ENCODE measurements around the gene CCDC34. TPM values are rescaled to one million over a fixed set of nuclear protein-coding genes. Genes with fewer than 3 reads are reported as not detected.

Gene CCDC34
- total and polyA plus RNA-seq, 2 of the 8 experiments (the other 6 are each of a cell fraction or from before 2014, with no cell fraction given): 7.7 to 24.3 TPM

DNA sequence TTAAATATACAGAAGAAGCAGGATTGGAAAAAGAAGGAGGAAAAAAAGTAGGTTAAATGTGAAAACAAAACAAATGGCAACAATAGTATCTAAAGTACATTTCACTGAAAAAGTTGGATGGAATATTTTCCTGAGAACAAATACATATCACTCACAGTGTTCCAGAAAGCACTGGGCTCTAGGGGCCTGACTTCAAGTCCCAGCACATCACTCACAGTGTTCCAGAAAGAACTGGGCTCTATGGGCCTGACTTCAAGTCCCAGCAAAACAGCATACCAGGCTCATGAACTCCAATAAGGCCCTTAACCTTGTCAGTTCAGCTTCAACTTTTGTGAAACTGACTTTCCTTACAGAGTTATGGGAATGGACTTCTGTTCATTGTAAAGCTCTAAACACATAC lies 46.0 kb upstream of the CCDC34 start:
- Histone ChIP-seq H2BK15ac (ENCODE audit: low read length) (no peak overlapping the region), H2BK12ac (ENCODE audit: low read depth, low read length) (no peak overlapping the region), H3K9ac (replicated peaks in 1 of 4; ENCODE audit: extremely low read depth in 1 of 4, low read depth in 3 of 4, low read length in 3 of 4) (no peak overlapping the region), H3K4ac (replicated peaks; ENCODE audit: insufficient read length, low read depth, low read length) (no peak overlapping the region), H3K9me3 (ENCODE audit: insufficient read depth in 2 of 2, low read depth in 1 of 2, low read length in 1 of 2) (no peaks in the 10 kb centered on the region), H3K14ac (ENCODE audit: insufficient read length) (no peak overlapping the region), H2AK5ac (ENCODE audit: low read depth, low read length) (no peak overlapping the region), H3K79me2 (ENCODE audit: control insufficient read depth in 1 of 2, insufficient read depth in 2 of 2, low read length in 2 of 2) (peaks cover 0 to 60% of the 10 kb centered on the region in 2 experiments; a peak in 3 of 4 replicates), H3K23ac (ENCODE audit: insufficient read length) (no peak overlapping the region), H3K4me3 (ENCODE audit: extremely low read depth in 1 of 4, insufficient read depth in 2 of 4, low read depth in 3 of 4, low read length in 4 of 4) (no peak overlapping the region), H3K4me2 (ENCODE audit: insufficient read depth in 1 of 2, low read depth in 2 of 2, low read length in 2 of 2) (no peak overlapping the region), H3K18ac (ENCODE audit: extremely low read depth, low read length) (no peak overlapping the region), H2BK120ac (replicated peaks; ENCODE audit: low read depth, low read length) (no peak overlapping the region), H2BK20ac (ENCODE audit: low read length) (no peak overlapping the region), H2BK5ac (ENCODE audit: low read depth, low read length) (no peak overlapping the region), H3K4me1 (replicated peaks in 1 of 4; ENCODE audit: control insufficient read depth in 3 of 4, insufficient read depth in 4 of 4, low read length in 3 of 4) (peaks cover 0 to 2% (median 0%) of the 10 kb centered on the region in 4 experiments; a peak in 1 of 7 replicates), H3K79me1 (ENCODE audit: low read depth, low read length) (peaks cover 3% of the 10 kb centered on the region; the same call in 1 of the 2 replicates), H3K36me3 (ENCODE audit: control insufficient read depth in 2 of 4, insufficient read depth in 4 of 4, low read length in 3 of 4) (peaks cover 0 to 38% (median 1%) of the 10 kb centered on the region in 4 experiments; a peak in 2 of 8 replicates), H4K20me1 (replicated peaks in 1 of 2; ENCODE audit: control insufficient read depth in 1 of 2, insufficient read depth in 2 of 2, low read length in 2 of 2) (peaks cover 6 to 7% of the 10 kb centered on the region in 2 experiments), H3K27ac (ENCODE audit: low read depth, low read length) (no peak overlapping the region), H4K5ac (ENCODE audit: insufficient read length, low read depth, low read length) (no peak overlapping the region), H4K8ac (ENCODE audit: extremely low read depth, insufficient read depth, low read length) (no peak overlapping the region), H3K27me3 (replicated peaks in 1 of 4; ENCODE audit: control insufficient read depth in 3 of 4, extremely low read depth in 1 of 4, insufficient read depth in 3 of 4, low read length in 3 of 4) (no peaks in the 10 kb centered on the region), H4K91ac (replicated peaks; ENCODE audit: insufficient read length, low read length) (no peak overlapping the region), H2AFZ (ENCODE audit: low read length) (no peak overlapping the region), H3K23me2 (ENCODE audit: low read depth, low read length) (no peaks in the 10 kb centered on the region), H3K56ac (replicated peaks; ENCODE audit: insufficient read length, low read depth, low read length) (no peak overlapping the region)
- FAIRE-seq: no peak
- POLR2A ChIA-PET (ENCODE audit: partially characterized antibody): no interaction called here
- CTCF ChIA-PET (ENCODE audit: partially characterized antibody): no interaction called here
- no peak for DNase-seq (ENCODE audit: low read depth in 1 of 2, low spot score in 2 of 2)
- TF ChIP-seq SIRT6 (IDR thresholded peaks at IDR 0.05; ENCODE audit: low read length): no peak
- no peak for TF ChIP-seq YY1 (IDR thresholded peaks at IDR 0.05; ENCODE audit: low read depth, low read length)
- TF ChIP-seq TBP (IDR thresholded peaks at IDR 0.05; ENCODE audit: low read depth, low read length): no peak
- TF ChIP-seq ASH2L (IDR thresholded peaks at IDR 0.05; ENCODE audit: low read length): no peak
- TF ChIP-seq TCF12 (IDR thresholded peaks at IDR 0.05; ENCODE audit: low read depth, low read length): no peak
- TF ChIP-seq PHF8 (conservative IDR thresholded peaks at IDR 0.05; ENCODE audit: low read depth, low read length): no peak
- TF ChIP-seq, protein P1, sequence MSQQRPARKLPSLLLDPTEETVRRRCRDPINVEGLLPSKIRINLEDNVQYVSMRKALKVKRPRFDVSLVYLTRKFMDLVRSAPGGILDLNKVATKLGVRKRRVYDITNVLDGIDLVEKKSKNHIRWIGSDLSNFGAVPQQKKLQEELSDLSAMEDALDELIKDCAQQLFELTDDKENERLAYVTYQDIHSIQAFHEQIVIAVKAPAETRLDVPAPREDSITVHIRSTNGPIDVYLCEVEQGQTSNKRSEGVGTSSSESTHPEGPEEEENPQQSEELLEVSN (IDR thresholded peaks at IDR 0.05): no peak
- TF ChIP-seq EP300 (IDR thresholded peaks at IDR 0.05; ENCODE audit: borderline replicate concordance in 1 of 2, low read depth in 2 of 2, low read length in 2 of 2): no peak
- no peak for TF ChIP-seq BRCA1 (IDR thresholded peaks at IDR 0.05; ENCODE audit: low read depth, low read length)
- no peak for TF ChIP-seq CEBPB (IDR thresholded peaks at IDR 0.05; ENCODE audit: low read depth, low read length)
- no peak for TF ChIP-seq BCL11A (IDR thresholded peaks at IDR 0.05; ENCODE audit: low read depth in 2 of 2, low read length in 2 of 2)
- TF ChIP-seq RFX5 (IDR thresholded peaks at IDR 0.05; ENCODE audit: borderline replicate concordance, low read depth, low read length): no peak
- no peak for TF ChIP-seq JUND (IDR thresholded peaks at IDR 0.05; ENCODE audit: low read length)
- no peak for TF ChIP-seq GTF2F1 (IDR thresholded peaks at IDR 0.05; ENCODE audit: borderline replicate concordance, low read depth, low read length)

Data from H1 (cell line).